ENCODE measurements around the gene KL. TPM values are rescaled to one million over a fixed set of nuclear protein-coding genes. Genes with fewer than 3 reads are reported as not detected.

KL gene
- total and polyA plus RNA-seq, 2 experiments from 2014 or later: not detected

DNA sequence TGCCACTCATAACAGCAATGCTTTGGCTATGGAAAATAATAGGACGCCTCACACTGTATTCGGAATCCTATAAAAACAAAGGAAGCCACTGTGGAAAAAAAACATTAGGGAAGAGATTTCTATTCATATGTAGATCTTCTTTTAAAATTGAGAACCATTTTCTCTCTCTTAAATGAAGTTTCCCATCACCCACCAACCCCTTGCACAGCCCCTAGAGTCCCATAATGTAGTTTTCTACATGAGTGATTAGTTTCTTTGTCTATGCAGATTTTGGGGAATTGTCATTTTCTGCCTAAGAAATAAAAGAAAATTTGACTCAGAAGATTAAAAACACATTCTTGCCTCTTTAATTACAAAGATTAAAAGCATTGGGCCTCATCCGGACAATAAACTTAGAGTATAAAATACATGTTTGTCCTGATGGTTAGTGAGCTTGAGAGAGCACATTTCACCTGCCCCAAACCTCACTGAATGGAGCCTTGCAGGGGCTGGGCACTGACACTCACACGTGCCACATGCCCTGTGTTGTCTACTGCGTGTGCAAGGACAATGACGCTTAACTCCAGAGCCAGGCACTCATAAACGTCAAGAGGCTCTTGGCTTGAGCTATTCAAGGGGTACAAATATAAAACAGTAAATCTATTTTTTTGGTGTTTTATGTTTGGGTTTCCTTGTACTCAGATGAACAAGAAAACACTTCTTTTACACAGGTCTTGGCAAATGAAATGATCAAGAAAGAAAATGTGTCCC lies 40.0 kb upstream of the KL start:
- no peaks in the 10 kb centered on the region for H3K36me3 ChIP-seq
- no peak overlapping the region for H3K4me3 ChIP-seq
- H3K27me3 ChIP-seq: no peaks in the 10 kb centered on the region
- H3K4me1 ChIP-seq (ENCODE audit: low read depth): peaks cover 18% of the 10 kb centered on the region
- no peak overlapping the region for H3K27ac ChIP-seq
- peak in 1 of 2 donors; percentile 14 for DNase-seq (ENCODE audit: low read depth in 1 of 2, low spot score in 1 of 2)
- no peaks in the 10 kb centered on the region for H3K9me3 ChIP-seq (ENCODE audit: low read depth)
- TF ChIP-seq, protein P1, sequence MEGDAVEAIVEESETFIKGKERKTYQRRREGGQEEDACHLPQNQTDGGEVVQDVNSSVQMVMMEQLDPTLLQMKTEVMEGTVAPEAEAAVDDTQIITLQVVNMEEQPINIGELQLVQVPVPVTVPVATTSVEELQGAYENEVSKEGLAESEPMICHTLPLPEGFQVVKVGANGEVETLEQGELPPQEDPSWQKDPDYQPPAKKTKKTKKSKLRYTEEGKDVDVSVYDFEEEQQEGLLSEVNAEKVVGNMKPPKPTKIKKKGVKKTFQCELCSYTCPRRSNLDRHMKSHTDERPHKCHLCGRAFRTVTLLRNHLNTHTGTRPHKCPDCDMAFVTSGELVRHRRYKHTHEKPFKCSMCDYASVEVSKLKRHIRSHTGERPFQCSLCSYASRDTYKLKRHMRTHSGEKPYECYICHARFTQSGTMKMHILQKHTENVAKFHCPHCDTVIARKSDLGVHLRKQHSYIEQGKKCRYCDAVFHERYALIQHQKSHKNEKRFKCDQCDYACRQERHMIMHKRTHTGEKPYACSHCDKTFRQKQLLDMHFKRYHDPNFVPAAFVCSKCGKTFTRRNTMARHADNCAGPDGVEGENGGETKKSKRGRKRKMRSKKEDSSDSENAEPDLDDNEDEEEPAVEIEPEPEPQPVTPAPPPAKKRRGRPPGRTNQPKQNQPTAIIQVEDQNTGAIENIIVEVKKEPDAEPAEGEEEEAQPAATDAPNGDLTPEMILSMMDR (IDR thresholded peaks at IDR 0.05; ENCODE audit: low read depth, low read length): no peak

DNA sequence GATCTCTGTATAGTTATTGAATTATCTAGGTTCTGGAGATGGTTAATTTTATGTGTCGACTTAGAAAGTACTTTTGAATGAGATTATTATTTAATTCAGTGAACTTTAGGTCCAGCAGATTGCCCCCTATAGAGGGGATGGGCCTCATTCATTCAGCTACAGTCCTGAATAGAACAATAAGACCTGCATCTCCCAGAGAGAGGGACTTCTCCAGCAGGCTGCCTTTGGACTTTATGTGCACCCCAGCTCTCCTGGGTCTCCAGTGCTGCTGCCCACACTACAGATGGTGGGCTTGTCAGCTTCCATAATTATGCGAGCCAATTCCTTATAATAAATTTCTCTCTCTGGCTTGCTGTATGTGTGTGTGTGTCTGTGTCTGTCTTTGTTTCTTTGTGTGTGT lies 39.3 kb upstream of the KL start:
- DNase-seq (ENCODE audit: low read depth in 1 of 2, low spot score in 1 of 2): no peak

DNA sequence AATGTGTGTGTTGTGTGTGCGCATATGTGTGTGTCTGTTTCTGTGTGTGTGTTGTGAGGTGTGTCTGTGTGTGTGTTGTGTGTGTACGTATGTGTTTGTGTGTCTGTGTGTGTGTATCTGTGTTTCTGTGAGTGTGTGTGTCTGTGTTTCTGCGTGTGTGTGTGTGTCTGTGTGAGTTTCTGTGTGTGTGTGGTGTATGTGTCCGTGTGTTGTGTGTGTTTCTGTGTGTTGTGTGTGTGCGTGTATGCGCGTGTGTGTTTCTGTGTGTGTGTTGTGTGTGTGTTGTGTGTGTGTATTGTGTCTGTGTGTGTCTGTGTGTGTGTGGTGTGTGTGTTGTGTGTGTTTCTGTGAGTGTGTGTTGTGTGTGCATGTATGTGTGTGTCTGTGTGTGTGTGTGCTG lies 38.9 kb upstream of the KL start:
- TF ChIP-seq, protein P1 (IDR thresholded peaks at IDR 0.05; ENCODE audit: low read depth, low read length): no peak
- Histone ChIP-seq H3K36me3 (no peaks in the 10 kb centered on the region), H3K9me3 (ENCODE audit: low read depth) (no peaks in the 10 kb centered on the region), H3K4me3 (no peak overlapping the region), H3K4me1 (ENCODE audit: low read depth) (peaks cover 18% of the 10 kb centered on the region), H3K27ac (no peak overlapping the region), H3K27me3 (no peaks in the 10 kb centered on the region)
- no peak for DNase-seq (ENCODE audit: low read depth in 1 of 2, low spot score in 1 of 2)

More for the DNA sequence above, 39.3 kb upstream of the KL start:
- TF ChIP-seq, protein P1 (IDR thresholded peaks at IDR 0.05; ENCODE audit: low read depth, low read length): no peak
- H3K4me3 ChIP-seq: no peak overlapping the region
- H3K9me3 ChIP-seq (ENCODE audit: low read depth): no peaks in the 10 kb centered on the region
- peaks cover 18% of the 10 kb centered on the region for H3K4me1 ChIP-seq (ENCODE audit: low read depth)
- no peak overlapping the region for H3K27ac ChIP-seq
- no peaks in the 10 kb centered on the region for H3K27me3 ChIP-seq
- H3K36me3 ChIP-seq: no peaks in the 10 kb centered on the region

DNA sequence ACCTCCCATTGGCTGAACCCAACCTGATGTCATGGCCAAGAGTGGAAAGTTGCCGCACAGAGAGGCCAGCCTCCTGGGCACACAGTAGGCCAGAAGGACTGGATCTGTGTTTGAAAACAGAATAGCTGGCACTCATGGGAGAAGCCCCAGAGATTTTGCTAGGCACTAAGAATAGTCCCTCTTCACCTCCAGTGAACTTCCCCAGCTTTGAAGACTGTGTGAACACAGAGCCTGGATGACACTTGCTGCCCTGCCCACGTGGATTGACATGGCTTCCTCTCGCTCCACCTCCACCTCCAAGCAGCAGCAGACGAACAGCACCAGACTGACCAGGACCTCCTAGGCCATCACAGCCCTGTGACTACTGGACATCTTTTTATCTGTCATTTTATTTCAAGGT lies 37.9 kb upstream of the KL start:
- H3K4me3 ChIP-seq: no peak overlapping the region
- no peaks in the 10 kb centered on the region for H3K9me3 ChIP-seq (ENCODE audit: low read depth)
- TF ChIP-seq, protein P1 (IDR thresholded peaks at IDR 0.05; ENCODE audit: low read depth, low read length): no peak
- no peak overlapping the region for H3K27ac ChIP-seq
- H3K36me3 ChIP-seq: no peaks in the 10 kb centered on the region
- H3K27me3 ChIP-seq: no peaks in the 10 kb centered on the region
- DNase-seq (ENCODE audit: low read depth in 1 of 2, low spot score in 1 of 2): no peak
- H3K4me1 ChIP-seq (ENCODE audit: low read depth): peaks cover 18% of the 10 kb centered on the region

DNA sequence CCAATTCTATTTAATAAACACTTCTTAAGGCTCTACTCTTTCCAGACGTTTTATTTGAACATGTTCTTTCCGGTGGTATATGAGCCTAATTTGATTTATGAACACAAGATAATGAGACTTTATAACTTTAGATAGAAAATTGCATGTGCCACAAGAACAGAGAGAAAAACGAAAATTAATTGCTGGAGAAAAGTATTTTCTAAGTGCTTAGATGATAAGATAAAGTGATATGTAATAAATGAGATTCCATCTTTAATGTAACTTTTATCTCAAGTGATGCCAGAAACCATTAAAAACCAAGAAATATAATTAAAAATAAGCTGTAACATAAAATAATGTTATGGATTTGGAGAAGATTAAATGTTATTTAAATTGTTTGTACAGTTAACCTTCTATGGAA lies 33.2 kb upstream of the KL start:
- H3K36me3 ChIP-seq: no peaks in the 10 kb centered on the region
- DNase-seq (ENCODE audit: low read depth in 1 of 2, low spot score in 1 of 2): no peak
- TF ChIP-seq, protein P1 (IDR thresholded peaks at IDR 0.05; ENCODE audit: low read depth, low read length): no peak
- H3K4me1 ChIP-seq (ENCODE audit: low read depth): peaks cover 2% of the 10 kb centered on the region
- no peaks in the 10 kb centered on the region for H3K27me3 ChIP-seq
- no peaks in the 10 kb centered on the region for H3K9me3 ChIP-seq (ENCODE audit: low read depth)
- no peak overlapping the region for H3K27ac ChIP-seq
- H3K4me3 ChIP-seq: no peak overlapping the region

Measured in cardiac muscle cell (in vitro differentiated cells and primary cell).